Panc1 (cell line): ENCODE data around the gene RNF19B.
A peak's percentile ranks its signal among the peaks of the same experiment; 100 is the strongest.

Source experiments
- POLR2AphosphoS5 ChIP-seq: IDR thresholded peaks from 2 replicates; pipeline ENCODE4 v1.6.1; 2012; ENCODE audit warnings: mild to moderate bottlenecking, low read depth, low read length, moderate library complexity
- SIN3A ChIP-seq: IDR thresholded peaks from 2 replicates; pipeline ENCODE4 v1.6.1; 2012; ENCODE audit warnings: low read depth, mild to moderate bottlenecking, low read length, moderate library complexity, borderline replicate concordance; ENCODE audit not compliant: insufficient read depth
- TCF7L2 ChIP-seq: IDR thresholded peaks from 2 replicates; pipeline ENCODE4 v1.6.1; 2011; ENCODE audit warnings: mild to moderate bottlenecking, low read depth, low read length, inconsistent platforms
- TF ChIP-seq, protein P1 (sequence below): fragments of 450-650 bp; IDR thresholded peaks from 2 replicates; pipeline ENCODE4 v1.5.1; 2017; ENCODE audit warnings: mild to moderate bottlenecking

DNA sequence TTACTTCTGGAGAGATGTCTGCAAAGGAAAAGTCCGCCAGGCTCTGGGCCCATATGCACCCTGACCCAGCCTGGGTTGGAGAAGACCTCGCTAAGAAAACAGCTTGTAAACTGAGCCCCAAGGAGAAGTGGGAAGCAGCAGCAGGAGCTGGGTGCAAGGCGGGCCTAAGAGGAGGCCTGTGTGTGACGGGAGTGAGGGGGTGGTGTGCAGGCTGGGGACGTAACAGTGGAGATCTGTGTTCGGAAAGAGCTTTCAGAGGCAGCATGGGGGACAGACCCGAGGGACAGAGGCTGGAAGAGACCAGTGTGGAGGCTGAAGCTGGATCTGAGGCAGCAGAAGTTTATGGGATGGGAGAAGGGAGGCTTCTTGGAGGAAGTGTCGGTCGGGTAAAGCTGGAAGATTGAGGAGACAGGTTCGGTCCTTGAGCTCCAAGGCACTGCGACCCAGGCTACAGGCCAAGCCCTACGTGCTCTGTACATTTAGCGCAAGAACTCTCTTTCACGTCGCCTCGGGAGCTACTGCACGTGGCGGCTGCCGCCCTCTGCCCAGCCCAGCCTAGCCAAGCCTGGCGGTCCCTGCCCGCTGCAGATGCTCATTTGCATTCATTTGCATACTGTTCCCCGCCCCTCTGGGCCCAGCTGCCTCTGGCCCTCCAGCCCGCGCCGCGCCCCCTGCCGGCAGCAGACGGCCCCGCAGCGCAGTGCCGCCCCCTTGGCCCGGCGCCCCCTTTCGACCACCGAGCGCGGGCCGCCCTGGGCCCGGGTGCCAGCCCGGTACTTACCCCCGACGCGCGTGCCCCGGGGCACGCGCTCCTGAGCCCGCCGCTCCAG is 72.0 kb downstream of the RNF19B start:
- TF ChIP-seq, protein P1, sequence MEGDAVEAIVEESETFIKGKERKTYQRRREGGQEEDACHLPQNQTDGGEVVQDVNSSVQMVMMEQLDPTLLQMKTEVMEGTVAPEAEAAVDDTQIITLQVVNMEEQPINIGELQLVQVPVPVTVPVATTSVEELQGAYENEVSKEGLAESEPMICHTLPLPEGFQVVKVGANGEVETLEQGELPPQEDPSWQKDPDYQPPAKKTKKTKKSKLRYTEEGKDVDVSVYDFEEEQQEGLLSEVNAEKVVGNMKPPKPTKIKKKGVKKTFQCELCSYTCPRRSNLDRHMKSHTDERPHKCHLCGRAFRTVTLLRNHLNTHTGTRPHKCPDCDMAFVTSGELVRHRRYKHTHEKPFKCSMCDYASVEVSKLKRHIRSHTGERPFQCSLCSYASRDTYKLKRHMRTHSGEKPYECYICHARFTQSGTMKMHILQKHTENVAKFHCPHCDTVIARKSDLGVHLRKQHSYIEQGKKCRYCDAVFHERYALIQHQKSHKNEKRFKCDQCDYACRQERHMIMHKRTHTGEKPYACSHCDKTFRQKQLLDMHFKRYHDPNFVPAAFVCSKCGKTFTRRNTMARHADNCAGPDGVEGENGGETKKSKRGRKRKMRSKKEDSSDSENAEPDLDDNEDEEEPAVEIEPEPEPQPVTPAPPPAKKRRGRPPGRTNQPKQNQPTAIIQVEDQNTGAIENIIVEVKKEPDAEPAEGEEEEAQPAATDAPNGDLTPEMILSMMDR, result peak; percentile 95
- TF ChIP-seq POLR2AphosphoS5 (no peak), TCF7L2 (no peak), SIN3A (no peak)
